Measurements from ENCODE around the gene CRIM1. TPM values are rescaled to one million over a fixed set of nuclear protein-coding genes. Genes with fewer than 3 reads are reported as not detected.

CRIM1 gene
- total RNA-seq, 2 donors from 2014 or later: 217 to 465 TPM

- DNase-seq (ENCODE audit: low spot score): no peak
- no peak for ATAC-seq (ENCODE audit: insufficient number of reproducible peaks, low FRiP score, low read depth)
- no peaks in the 10 kb centered on the region for H3K36me3 ChIP-seq
- TF ChIP-seq, protein P1, sequence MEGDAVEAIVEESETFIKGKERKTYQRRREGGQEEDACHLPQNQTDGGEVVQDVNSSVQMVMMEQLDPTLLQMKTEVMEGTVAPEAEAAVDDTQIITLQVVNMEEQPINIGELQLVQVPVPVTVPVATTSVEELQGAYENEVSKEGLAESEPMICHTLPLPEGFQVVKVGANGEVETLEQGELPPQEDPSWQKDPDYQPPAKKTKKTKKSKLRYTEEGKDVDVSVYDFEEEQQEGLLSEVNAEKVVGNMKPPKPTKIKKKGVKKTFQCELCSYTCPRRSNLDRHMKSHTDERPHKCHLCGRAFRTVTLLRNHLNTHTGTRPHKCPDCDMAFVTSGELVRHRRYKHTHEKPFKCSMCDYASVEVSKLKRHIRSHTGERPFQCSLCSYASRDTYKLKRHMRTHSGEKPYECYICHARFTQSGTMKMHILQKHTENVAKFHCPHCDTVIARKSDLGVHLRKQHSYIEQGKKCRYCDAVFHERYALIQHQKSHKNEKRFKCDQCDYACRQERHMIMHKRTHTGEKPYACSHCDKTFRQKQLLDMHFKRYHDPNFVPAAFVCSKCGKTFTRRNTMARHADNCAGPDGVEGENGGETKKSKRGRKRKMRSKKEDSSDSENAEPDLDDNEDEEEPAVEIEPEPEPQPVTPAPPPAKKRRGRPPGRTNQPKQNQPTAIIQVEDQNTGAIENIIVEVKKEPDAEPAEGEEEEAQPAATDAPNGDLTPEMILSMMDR (IDR thresholded peaks at IDR 0.05): peak; percentile 19
- H3K4me3 ChIP-seq: no peak overlapping the region
- H3K27me3 ChIP-seq (replicated peaks; ENCODE audit: insufficient read depth): no peaks in the 10 kb centered on the region
- peak overlapping the region in 1 of 2 donors; percentile 41 for H3K27ac ChIP-seq
- peaks cover 12 to 28% of the 10 kb centered on the region in 2 donors for H3K4me1 ChIP-seq (ENCODE audit: control insufficient read depth in 1 of 2, low read depth in 2 of 2)
- no peaks in the 10 kb centered on the region for H3K9me3 ChIP-seq
Measured at GRCh38 chr2:36352701-36353100, 2.9 kb upstream of the CRIM1 start.

- TF ChIP-seq, protein P1 (IDR thresholded peaks at IDR 0.05): no peak
- Histone ChIP-seq H3K9me3 (no peaks in the 10 kb centered on the region), H3K36me3 (no peaks in the 10 kb centered on the region), H3K27me3 (replicated peaks; ENCODE audit: insufficient read depth) (no peaks in the 10 kb centered on the region), H3K4me3 (peak overlapping the region; percentile 93), H3K27ac (peak overlapping the region; percentile 83 to 88), H3K4me1 (ENCODE audit: control insufficient read depth in 1 of 2, low read depth in 2 of 2) (peaks cover 12 to 39% of the 10 kb centered on the region in 2 donors)
- DNase-seq (ENCODE audit: low spot score) (no peak), ATAC-seq (ENCODE audit: insufficient number of reproducible peaks, low FRiP score, low read depth) (no peak)
Measured at GRCh38 chr2:36354811-36355150, 797 bp upstream of the CRIM1 start.

DNA sequence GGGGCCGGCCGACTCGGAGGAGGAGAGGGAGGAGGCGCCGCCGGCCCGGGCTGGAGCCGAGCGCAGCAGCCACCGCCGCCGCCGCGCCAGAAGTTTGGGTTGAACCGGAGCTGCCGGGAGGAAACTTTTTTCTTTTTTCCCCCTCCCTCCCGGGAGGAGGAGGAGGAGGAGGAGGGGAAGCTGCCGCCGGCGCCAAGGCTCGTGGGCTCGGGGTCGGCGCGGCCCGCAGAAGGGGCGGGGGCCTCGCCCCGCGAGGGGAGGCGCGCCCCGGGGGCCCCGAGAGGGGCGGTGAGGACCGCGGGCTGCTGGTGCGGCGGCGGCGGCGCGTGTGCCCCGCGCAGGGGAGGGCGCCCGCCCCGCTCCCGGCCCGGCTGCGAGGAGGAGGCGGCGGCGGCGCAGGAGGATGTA, 316 bp downstream of the CRIM1 start:
- Histone ChIP-seq H3K36me3 (no peaks in the 10 kb centered on the region), H3K4me3 (peak overlapping the region; percentile 93), H3K9me3 (no peaks in the 10 kb centered on the region), H3K27me3 (replicated peaks; ENCODE audit: insufficient read depth) (no peaks in the 10 kb centered on the region), H3K4me1 (ENCODE audit: control insufficient read depth in 1 of 2, low read depth in 2 of 2) (peaks cover 17 to 50% of the 10 kb centered on the region in 2 donors), H3K27ac (peak overlapping the region; percentile 84 to 89)
- ATAC-seq (ENCODE audit: insufficient number of reproducible peaks, low FRiP score, low read depth) (peak; percentile 10), DNase-seq (ENCODE audit: low spot score) (no peak)
- TF ChIP-seq, protein P1 (IDR thresholded peaks at IDR 0.05): no peak

DNA sequence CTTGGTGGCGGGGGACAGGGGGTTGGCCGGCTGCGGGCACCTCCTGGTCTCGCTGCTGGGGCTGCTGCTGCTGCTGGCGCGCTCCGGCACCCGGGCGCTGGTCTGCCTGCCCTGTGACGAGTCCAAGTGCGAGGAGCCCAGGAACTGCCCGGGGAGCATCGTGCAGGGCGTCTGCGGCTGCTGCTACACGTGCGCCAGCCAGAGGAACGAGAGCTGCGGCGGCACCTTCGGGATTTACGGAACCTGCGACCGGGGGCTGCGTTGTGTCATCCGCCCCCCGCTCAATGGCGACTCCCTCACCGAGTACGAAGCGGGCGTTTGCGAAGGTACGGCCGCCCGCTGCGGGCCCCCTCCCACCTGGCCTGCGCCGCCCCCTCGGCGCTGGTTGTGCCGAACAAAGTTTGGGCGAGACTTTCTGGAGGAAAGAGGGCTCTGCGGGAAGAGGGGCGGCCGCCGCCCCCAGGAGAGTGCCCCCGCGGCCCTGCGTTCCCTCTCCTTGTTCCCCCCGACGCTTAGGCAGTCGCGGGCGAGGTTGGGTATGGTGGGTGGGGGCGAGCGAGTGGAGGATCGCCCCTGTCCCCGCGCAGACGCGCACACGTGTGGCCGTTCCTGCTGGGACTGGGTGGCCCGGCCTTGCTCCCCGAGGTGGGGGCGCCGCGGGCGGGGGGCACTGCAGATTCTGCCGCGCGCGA, 866 bp downstream of the CRIM1 start:
- Histone ChIP-seq H3K36me3 (no peaks in the 10 kb centered on the region), H3K27me3 (replicated peaks; ENCODE audit: insufficient read depth) (no peaks in the 10 kb centered on the region), H3K4me1 (ENCODE audit: control insufficient read depth in 1 of 2, low read depth in 2 of 2) (peaks cover 21 to 56% of the 10 kb centered on the region in 2 donors), H3K4me3 (peak overlapping the region; percentile 93), H3K27ac (peak overlapping the region; percentile 84 to 89), H3K9me3 (no peaks in the 10 kb centered on the region)
- no peak for ATAC-seq (ENCODE audit: insufficient number of reproducible peaks, low FRiP score, low read depth)
- DNase-seq (ENCODE audit: low spot score): no peak
- TF ChIP-seq, protein P1 (IDR thresholded peaks at IDR 0.05): no peak

- ATAC-seq (ENCODE audit: insufficient number of reproducible peaks, low FRiP score, low read depth): no peak
- TF ChIP-seq, protein P1 (IDR thresholded peaks at IDR 0.05): peak; percentile 24
- peaks cover 27 to 64% of the 10 kb centered on the region in 2 donors for H3K4me1 ChIP-seq (ENCODE audit: control insufficient read depth in 1 of 2, low read depth in 2 of 2)
Measured at GRCh38 chr2:36356990-36357846, 1.6 kb downstream of the CRIM1 start.

More at GRCh38 chr2:36356990-36357846, 1.6 kb downstream of the CRIM1 start:
- H3K27me3 ChIP-seq (replicated peaks; ENCODE audit: insufficient read depth): no peaks in the 10 kb centered on the region
- H3K27ac ChIP-seq: peak overlapping the region; percentile 84 to 89
- DNase-seq (ENCODE audit: low spot score): no peak
- peak overlapping the region; percentile 93 for H3K4me3 ChIP-seq
- no peaks in the 10 kb centered on the region for H3K36me3 ChIP-seq
- H3K9me3 ChIP-seq: no peaks in the 10 kb centered on the region

All from thoracic aorta (tissue), 2 donors.